Muscle layer of colon (tissue), 2 donors: ENCODE results near the gene GHRL.
"Not testable (repeated sequence)": the region's sequence is repeated elsewhere in the genome, so short reads cannot be mapped to it uniquely, and the experiment has no call there.

Source experiments
- H3K27ac ChIP-seq: one replicate; pipeline ENCODE4 v1.7.0; 2013; ENCODE audit warnings: low read depth, mild to moderate bottlenecking, low read length, moderate library complexity
- H3K27me3 ChIP-seq, 2 donors: one replicate each; pipeline ENCODE4 v1.7.0; 2013; ENCODE audit warnings: low read length in 2 of 2, mild to moderate bottlenecking in 2 of 2; ENCODE audit not compliant: insufficient read depth in 2 of 2, control insufficient read depth in 1 of 2
- H3K36me3 ChIP-seq: one replicate; pipeline ENCODE4 v1.7.0; 2013; ENCODE audit warnings: mild to moderate bottlenecking, low read length; ENCODE audit not compliant: insufficient read depth
- H3K4me1 ChIP-seq: one replicate; pipeline ENCODE4 v1.7.0; 2013; ENCODE audit warnings: mild to moderate bottlenecking, low read length; ENCODE audit not compliant: insufficient read depth
- H3K4me3 ChIP-seq, 2 donors: one replicate each; pipeline ENCODE4 v1.7.0; 2013; ENCODE audit warnings: low read length in 2 of 2, low read depth in 1 of 2, mild to moderate bottlenecking in 1 of 2, moderate library complexity in 1 of 2
- H3K9ac ChIP-seq: one replicate; pipeline ENCODE4 v1.7.0; 2013; ENCODE audit warnings: low read length
- H3K9me3 ChIP-seq: one replicate; pipeline ENCODE4 v1.7.0; 2013; ENCODE audit warnings: mild to moderate bottlenecking, low read length
- donor health status: abdominal sarcoma.
- donor health status: Adenocarcinoma of cecum.

GHRL gene

GRCh38 chr3:10309736-10310135, 17.0 kb upstream of the GHRL start:
- Histone ChIP-seq H3K9me3 (no peaks in the 10 kb centered on the region), H3K9ac (no peak overlapping the region), H3K36me3 (peaks cover 77% of the 10 kb centered on the region), H3K27me3 (no peaks in the 10 kb centered on the region), H3K4me3 (no peak overlapping the region), H3K27ac (no peak overlapping the region), H3K4me1 (no peaks in the 10 kb centered on the region)

- H3K36me3 ChIP-seq = peaks cover 78% of the 10 kb centered on the region
- no peaks in the 10 kb centered on the region for H3K27me3 ChIP-seq
- H3K4me3 ChIP-seq = no peak overlapping the region
- no peaks in the 10 kb centered on the region for H3K9me3 ChIP-seq
- no peak overlapping the region for H3K27ac ChIP-seq
- H3K4me1 ChIP-seq = no peaks in the 10 kb centered on the region
- no peak overlapping the region for H3K9ac ChIP-seq
These were observed 15.9 kb upstream of the GHRL start for GRCh38 chr3:10308678-10309077.

- Histone ChIP-seq H3K9me3 (no peaks in the 10 kb centered on the region), H3K27ac (no peak overlapping the region), H3K4me1 (no peaks in the 10 kb centered on the region), H3K36me3 (peaks cover 76% of the 10 kb centered on the region), H3K27me3 (no peaks in the 10 kb centered on the region), H3K4me3 (no peak overlapping the region), H3K9ac (no peak overlapping the region)
These were observed 13.4 kb upstream of the GHRL start for GRCh38 chr3:10306156-10306555.

- no peaks in the 10 kb centered on the region for H3K4me1 ChIP-seq
- H3K9ac ChIP-seq = no peak overlapping the region
- no peak overlapping the region for H3K27ac ChIP-seq
- H3K9me3 ChIP-seq = no peaks in the 10 kb centered on the region
- peaks cover 77% of the 10 kb centered on the region for H3K36me3 ChIP-seq
- H3K4me3 ChIP-seq = no peak overlapping the region
- no peaks in the 10 kb centered on the region for H3K27me3 ChIP-seq
These were observed 12.7 kb upstream of the GHRL start for GRCh38 chr3:10305331-10305902.

GRCh38 chr3:10304905-10305304, 12.2 kb upstream of the GHRL start:
- Histone ChIP-seq H3K36me3 (peaks cover 81% of the 10 kb centered on the region), H3K27me3 (no peaks in the 10 kb centered on the region), H3K9ac (no peak overlapping the region), H3K4me3 (no peak overlapping the region), H3K9me3 (no peaks in the 10 kb centered on the region), H3K4me1 (no peaks in the 10 kb centered on the region), H3K27ac (no peak overlapping the region)

- Histone ChIP-seq H3K36me3 (peaks cover 82% of the 10 kb centered on the region), H3K9me3 (no peaks in the 10 kb centered on the region), H3K4me3 (no peak overlapping the region), H3K27me3 (no peaks in the 10 kb centered on the region), H3K9ac (no peak overlapping the region), H3K4me1 (no peaks in the 10 kb centered on the region), H3K27ac (no peak overlapping the region)
These were observed 11.0 kb upstream of the GHRL start for GRCh38 chr3:10303785-10304184.

- no peak overlapping the region for H3K9ac ChIP-seq
- peaks cover 76% of the 10 kb centered on the region for H3K36me3 ChIP-seq
- H3K9me3 ChIP-seq = no peaks in the 10 kb centered on the region
- no peak overlapping the region for H3K4me3 ChIP-seq
- H3K4me1 ChIP-seq = no peaks in the 10 kb centered on the region
- no peaks in the 10 kb centered on the region for H3K27me3 ChIP-seq
- H3K27ac ChIP-seq = no peak overlapping the region
These were observed 10.4 kb upstream of the GHRL start for GRCh38 chr3:10303105-10303504.

GRCh38 chr3:10300087-10300486, 7.3 kb upstream of the GHRL start:
- Histone ChIP-seq H3K27ac (no peak overlapping the region), H3K4me3 (no peak overlapping the region), H3K4me1 (no peaks in the 10 kb centered on the region), H3K9me3 (no peaks in the 10 kb centered on the region), H3K27me3 (no peaks in the 10 kb centered on the region), H3K9ac (no peak overlapping the region), H3K36me3 (peaks cover 62% of the 10 kb centered on the region)

GRCh38 chr3:10299679-10300078, 6.9 kb upstream of the GHRL start:
- peaks cover 58% of the 10 kb centered on the region for H3K36me3 ChIP-seq
- H3K27me3 ChIP-seq = no peaks in the 10 kb centered on the region
- H3K4me3 ChIP-seq = no peak overlapping the region
- H3K27ac ChIP-seq = no peak overlapping the region
- no peak overlapping the region for H3K9ac ChIP-seq
- no peaks in the 10 kb centered on the region for H3K4me1 ChIP-seq
- H3K9me3 ChIP-seq = no peaks in the 10 kb centered on the region

- H3K36me3 ChIP-seq = peaks cover 53% of the 10 kb centered on the region
- H3K27ac ChIP-seq = no peak overlapping the region
- H3K27me3 ChIP-seq = no peaks in the 10 kb centered on the region
- H3K9ac ChIP-seq = no peak overlapping the region
- H3K4me1 ChIP-seq = no peaks in the 10 kb centered on the region
- no peak overlapping the region for H3K4me3 ChIP-seq
- no peaks in the 10 kb centered on the region for H3K9me3 ChIP-seq
These were observed 6.4 kb upstream of the GHRL start for GRCh38 chr3:10299175-10299574.

- not testable (repeated sequence) for H3K9me3 ChIP-seq, H3K27me3 ChIP-seq
These were observed 5.3 kb upstream of the GHRL start for GRCh38 chr3:10298064-10298463.

GRCh38 chr3:10294030-10294586, 1.4 kb upstream of the GHRL start:
- H3K9me3 ChIP-seq = no peaks in the 10 kb centered on the region
- no peak overlapping the region for H3K27ac ChIP-seq
- no peaks in the 10 kb centered on the region for H3K27me3 ChIP-seq
- peaks cover 15% of the 10 kb centered on the region for H3K36me3 ChIP-seq
- H3K4me1 ChIP-seq = no peaks in the 10 kb centered on the region
- H3K4me3 ChIP-seq = no peak overlapping the region
- no peak overlapping the region for H3K9ac ChIP-seq

More at GRCh38 chr3:10298064-10298463, 5.3 kb upstream of the GHRL start:
- H3K36me3 ChIP-seq = peaks cover 43% of the 10 kb centered on the region
- H3K4me3 ChIP-seq, H3K9ac ChIP-seq, H3K4me1 ChIP-seq, H3K27ac ChIP-seq: not testable (repeated sequence)
